MM.1S (cell line): ENCODE data around the gene ROR2.

Experiments used
- EZH2 ChIP-seq: fragments of 300-600 bp; sonication (generic); optimal IDR thresholded peaks from 2 replicates; pipeline ENCODE3; 2017; ENCODE audit warnings: low read depth, mild to moderate bottlenecking, antibody characterized with exemption, low read length, mixed read lengths
- TF ChIP-seq, protein P1 (sequence below): fragments of 300-600 bp; sonication (generic); IDR thresholded peaks from 2 replicates; pipeline ENCODE4 v1.5.1; 2016; ENCODE audit warnings: antibody characterized with exemption, low read length, mixed read lengths

- TF ChIP-seq, protein P1, sequence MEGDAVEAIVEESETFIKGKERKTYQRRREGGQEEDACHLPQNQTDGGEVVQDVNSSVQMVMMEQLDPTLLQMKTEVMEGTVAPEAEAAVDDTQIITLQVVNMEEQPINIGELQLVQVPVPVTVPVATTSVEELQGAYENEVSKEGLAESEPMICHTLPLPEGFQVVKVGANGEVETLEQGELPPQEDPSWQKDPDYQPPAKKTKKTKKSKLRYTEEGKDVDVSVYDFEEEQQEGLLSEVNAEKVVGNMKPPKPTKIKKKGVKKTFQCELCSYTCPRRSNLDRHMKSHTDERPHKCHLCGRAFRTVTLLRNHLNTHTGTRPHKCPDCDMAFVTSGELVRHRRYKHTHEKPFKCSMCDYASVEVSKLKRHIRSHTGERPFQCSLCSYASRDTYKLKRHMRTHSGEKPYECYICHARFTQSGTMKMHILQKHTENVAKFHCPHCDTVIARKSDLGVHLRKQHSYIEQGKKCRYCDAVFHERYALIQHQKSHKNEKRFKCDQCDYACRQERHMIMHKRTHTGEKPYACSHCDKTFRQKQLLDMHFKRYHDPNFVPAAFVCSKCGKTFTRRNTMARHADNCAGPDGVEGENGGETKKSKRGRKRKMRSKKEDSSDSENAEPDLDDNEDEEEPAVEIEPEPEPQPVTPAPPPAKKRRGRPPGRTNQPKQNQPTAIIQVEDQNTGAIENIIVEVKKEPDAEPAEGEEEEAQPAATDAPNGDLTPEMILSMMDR = no peak
- TF ChIP-seq EZH2 = no peak
Observed at GRCh38 chr9:91606255-91606995, 343.6 kb downstream of the ROR2 start.
